Muscle layer of duodenum (tissue), 2 donors: ENCODE measurements around the gene CLCN6.

ENCODE experiments used
- H3K27ac ChIP-seq: one replicate; pipeline ENCODE4 v1.7.0; 2013; ENCODE audit warnings: mild to moderate bottlenecking, low read length
- H3K27me3 ChIP-seq: one replicate; pipeline ENCODE4 v1.7.0; 2013; ENCODE audit warnings: low read depth, mild to moderate bottlenecking, control low read depth, low read length
- H3K36me3 ChIP-seq, 2 donors: one replicate each; pipeline ENCODE4 v1.7.0; 2013; ENCODE audit warnings: low read length in 2 of 2, control low read depth in 1 of 2, mild to moderate bottlenecking in 1 of 2; ENCODE audit not compliant: insufficient read depth in 2 of 2, control insufficient read depth in 1 of 2
- H3K4me1 ChIP-seq, 2 donors: one replicate each; pipeline ENCODE4 v1.7.0; 2013; ENCODE audit warnings: low read length in 2 of 2, mild to moderate bottlenecking in 2 of 2, control low read depth in 1 of 2, moderate library complexity in 1 of 2; ENCODE audit not compliant: insufficient read depth in 2 of 2, control insufficient read depth in 1 of 2
- H3K4me3 ChIP-seq, 2 donors: one replicate each; pipeline ENCODE4 v1.7.0; 2013; ENCODE audit warnings: low read length in 2 of 2, low read depth in 1 of 2, mild to moderate bottlenecking in 1 of 2
- H3K9me3 ChIP-seq, 2 donors: one replicate each; pipeline ENCODE4 v1.7.0; 2013; ENCODE audit warnings: low read length in 2 of 2, control low read depth in 1 of 2, mild to moderate bottlenecking in 1 of 2; ENCODE audit not compliant: control insufficient read depth in 1 of 2
- donor health status: healthy.

Gene CLCN6

GRCh38 chr1:11879311-11880180, 73.6 kb downstream of the CLCN6 start:
- H3K4me1 ChIP-seq = no peaks in the 10 kb centered on the region
- no peaks in the 10 kb centered on the region for H3K36me3 ChIP-seq
- no peaks in the 10 kb centered on the region for H3K9me3 ChIP-seq
- no peak overlapping the region for H3K27ac ChIP-seq
- H3K27me3 ChIP-seq = no peaks in the 10 kb centered on the region
- H3K4me3 ChIP-seq = no peak overlapping the region

DNA sequence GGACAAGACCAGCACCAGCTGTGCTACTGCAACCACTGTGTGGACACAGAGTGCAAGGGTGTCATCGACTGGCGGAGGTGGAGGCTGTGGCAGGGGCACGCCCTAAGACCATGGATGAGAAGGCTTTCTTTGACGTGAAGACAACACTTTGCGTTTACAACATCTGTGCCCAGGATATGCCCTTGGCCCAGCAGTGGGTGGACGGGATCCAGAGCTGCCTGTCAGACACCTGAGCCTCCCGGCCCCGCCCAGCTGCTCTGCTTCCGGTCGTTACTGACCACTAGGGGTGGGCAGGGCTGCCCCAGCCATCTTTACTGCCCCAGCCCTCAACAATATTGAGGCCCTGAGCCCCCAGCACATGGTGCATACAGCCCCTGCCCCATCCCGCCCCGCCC, 74.2 kb downstream of the CLCN6 start:
- H3K27me3 ChIP-seq = no peaks in the 10 kb centered on the region
- no peaks in the 10 kb centered on the region for H3K36me3 ChIP-seq
- no peak overlapping the region for H3K27ac ChIP-seq
- H3K4me3 ChIP-seq = no peak overlapping the region
- no peaks in the 10 kb centered on the region for H3K4me1 ChIP-seq
- no peaks in the 10 kb centered on the region for H3K9me3 ChIP-seq

GRCh38 chr1:11880911-11881748, 75.1 kb downstream of the CLCN6 start:
- H3K27ac ChIP-seq = no peak overlapping the region
- H3K9me3 ChIP-seq = no peaks in the 10 kb centered on the region
- no peaks in the 10 kb centered on the region for H3K27me3 ChIP-seq
- no peaks in the 10 kb centered on the region for H3K4me1 ChIP-seq
- H3K36me3 ChIP-seq = no peaks in the 10 kb centered on the region
- H3K4me3 ChIP-seq = no peak overlapping the region

DNA sequence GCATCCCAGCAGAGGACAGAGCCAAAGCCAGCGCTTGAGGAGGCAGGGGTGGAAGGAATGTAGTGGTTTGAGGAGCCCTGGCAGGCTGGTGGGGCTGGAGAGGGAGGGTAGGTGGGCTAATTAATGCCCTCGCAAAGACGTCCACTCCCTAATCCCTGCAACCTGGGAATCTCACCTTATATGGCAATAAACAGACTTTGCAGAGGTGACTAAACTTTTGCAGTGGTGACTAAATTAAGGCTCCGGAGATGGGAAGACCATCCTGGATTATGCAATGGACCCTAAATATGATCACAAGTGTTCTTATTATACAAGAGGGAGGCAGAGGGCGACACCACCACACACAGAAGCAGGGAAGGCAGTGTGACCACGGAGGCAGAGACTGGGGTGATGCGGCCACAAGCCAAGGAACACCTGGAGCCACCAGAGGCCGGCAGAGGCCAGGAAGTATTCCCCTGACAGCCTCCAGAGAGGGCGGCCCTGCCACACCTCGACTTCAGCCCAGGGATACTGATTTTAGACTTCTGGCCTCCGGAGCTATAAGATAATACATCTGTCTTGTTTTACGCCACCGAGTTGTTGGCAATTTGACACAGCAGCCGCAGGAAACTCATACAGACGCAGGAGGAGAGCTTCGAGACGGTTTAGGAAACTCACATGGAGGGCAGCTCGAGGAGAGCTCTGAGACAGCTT, 75.9 kb downstream of the CLCN6 start:
- no peaks in the 10 kb centered on the region for H3K36me3 ChIP-seq
- no peaks in the 10 kb centered on the region for H3K27me3 ChIP-seq
- no peak overlapping the region for H3K27ac ChIP-seq
- no peaks in the 10 kb centered on the region for H3K9me3 ChIP-seq
- H3K4me3 ChIP-seq = no peak overlapping the region
- H3K4me1 ChIP-seq = no peaks in the 10 kb centered on the region

GRCh38 chr1:11882814-11883538, 77.0 kb downstream of the CLCN6 start:
- no peak overlapping the region for H3K4me3 ChIP-seq
- H3K27me3 ChIP-seq = no peaks in the 10 kb centered on the region
- no peaks in the 10 kb centered on the region for H3K4me1 ChIP-seq
- H3K36me3 ChIP-seq = no peaks in the 10 kb centered on the region
- no peaks in the 10 kb centered on the region for H3K9me3 ChIP-seq
- no peak overlapping the region for H3K27ac ChIP-seq

GRCh38 chr1:11885916-11886315, 79.9 kb downstream of the CLCN6 start:
- Histone ChIP-seq H3K36me3 (no peaks in the 10 kb centered on the region), H3K4me1 (no peaks in the 10 kb centered on the region), H3K27me3 (no peaks in the 10 kb centered on the region), H3K4me3 (no peak overlapping the region), H3K9me3 (no peaks in the 10 kb centered on the region), H3K27ac (no peak overlapping the region)

DNA sequence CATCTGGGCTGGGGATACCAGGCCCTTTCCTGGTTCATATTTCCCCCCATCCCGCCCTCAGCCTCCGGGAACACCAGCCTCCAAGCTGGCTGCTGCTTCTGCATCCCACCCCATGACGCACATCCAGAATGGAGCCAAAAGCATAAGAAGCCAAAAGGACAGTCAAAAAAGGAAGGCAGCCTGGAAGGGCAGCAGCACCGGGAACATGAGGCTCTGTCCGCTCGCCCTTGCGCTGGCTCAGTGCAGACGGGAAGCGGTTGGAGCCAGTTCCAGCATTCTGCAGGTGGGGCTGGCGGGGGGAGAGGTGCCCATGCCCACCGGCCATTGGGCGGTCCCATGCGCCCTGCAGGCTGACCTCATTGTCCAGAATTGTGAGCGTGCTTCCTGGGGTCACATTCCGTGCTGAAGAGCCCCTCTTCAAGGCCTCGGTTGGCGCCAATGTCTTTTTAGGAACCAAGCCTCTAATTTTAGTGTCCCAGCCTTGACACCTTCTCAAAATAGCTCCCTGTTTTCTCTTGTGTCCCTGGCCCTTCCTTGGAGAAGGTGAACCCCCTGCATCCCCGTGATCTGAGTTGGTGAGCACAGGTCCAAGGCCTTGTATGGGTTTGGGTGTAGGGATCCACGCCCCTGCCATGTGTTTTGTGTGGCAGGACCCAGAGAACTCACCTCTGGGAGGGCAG, 81.1 kb downstream of the CLCN6 start:
- Histone ChIP-seq H3K4me1 (no peaks in the 10 kb centered on the region), H3K27ac (no peak overlapping the region), H3K9me3 (no peaks in the 10 kb centered on the region)

DNA sequence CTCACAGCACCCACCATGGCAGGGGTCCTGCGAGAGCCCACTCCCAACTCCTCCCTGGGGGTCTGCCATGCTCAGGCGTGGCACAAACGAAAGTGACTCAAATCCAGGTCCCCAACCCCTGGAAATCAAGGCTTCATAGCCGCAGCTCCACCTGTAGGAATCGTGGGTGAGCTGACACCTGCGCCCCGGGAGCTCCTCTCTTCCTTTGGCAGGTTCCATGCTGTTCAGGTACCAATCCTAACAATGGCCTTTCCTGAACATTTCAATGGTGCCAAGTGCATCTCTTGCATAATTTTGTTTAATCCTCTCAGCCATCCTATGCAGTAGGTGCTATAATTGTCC, 81.6 kb downstream of the CLCN6 start:
- H3K36me3 ChIP-seq = no peaks in the 10 kb centered on the region
- H3K4me3 ChIP-seq = no peak overlapping the region
- no peaks in the 10 kb centered on the region for H3K9me3 ChIP-seq
- no peaks in the 10 kb centered on the region for H3K4me1 ChIP-seq
- H3K27me3 ChIP-seq = no peaks in the 10 kb centered on the region
- H3K27ac ChIP-seq = no peak overlapping the region

More for the DNA sequence above, 81.1 kb downstream of the CLCN6 start:
- Histone ChIP-seq H3K27me3 (no peaks in the 10 kb centered on the region), H3K36me3 (no peaks in the 10 kb centered on the region), H3K4me3 (no peak overlapping the region)

- no peaks in the 10 kb centered on the region for H3K36me3 ChIP-seq
- H3K27ac ChIP-seq = no peak overlapping the region
- H3K27me3 ChIP-seq = no peaks in the 10 kb centered on the region
- no peaks in the 10 kb centered on the region for H3K4me1 ChIP-seq
- no peaks in the 10 kb centered on the region for H3K9me3 ChIP-seq
- H3K4me3 ChIP-seq = no peak overlapping the region
Measured at GRCh38 chr1:11888206-11888876, 82.3 kb downstream of the CLCN6 start.

- no peak overlapping the region for H3K4me3 ChIP-seq
- no peaks in the 10 kb centered on the region for H3K9me3 ChIP-seq
- H3K36me3 ChIP-seq = no peaks in the 10 kb centered on the region
- no peaks in the 10 kb centered on the region for H3K4me1 ChIP-seq
- no peaks in the 10 kb centered on the region for H3K27me3 ChIP-seq
- H3K27ac ChIP-seq = no peak overlapping the region
Measured at GRCh38 chr1:11888877-11889208, 82.9 kb downstream of the CLCN6 start.
